Measurements from ENCODE around the gene DENND6B. TPM values are rescaled to one million over a fixed set of nuclear protein-coding genes. Genes with fewer than 3 reads are reported as not detected.

The DENND6B gene
- total RNA-seq, 1 experiment from 2014 or later, result 2.5 TPM

DNA sequence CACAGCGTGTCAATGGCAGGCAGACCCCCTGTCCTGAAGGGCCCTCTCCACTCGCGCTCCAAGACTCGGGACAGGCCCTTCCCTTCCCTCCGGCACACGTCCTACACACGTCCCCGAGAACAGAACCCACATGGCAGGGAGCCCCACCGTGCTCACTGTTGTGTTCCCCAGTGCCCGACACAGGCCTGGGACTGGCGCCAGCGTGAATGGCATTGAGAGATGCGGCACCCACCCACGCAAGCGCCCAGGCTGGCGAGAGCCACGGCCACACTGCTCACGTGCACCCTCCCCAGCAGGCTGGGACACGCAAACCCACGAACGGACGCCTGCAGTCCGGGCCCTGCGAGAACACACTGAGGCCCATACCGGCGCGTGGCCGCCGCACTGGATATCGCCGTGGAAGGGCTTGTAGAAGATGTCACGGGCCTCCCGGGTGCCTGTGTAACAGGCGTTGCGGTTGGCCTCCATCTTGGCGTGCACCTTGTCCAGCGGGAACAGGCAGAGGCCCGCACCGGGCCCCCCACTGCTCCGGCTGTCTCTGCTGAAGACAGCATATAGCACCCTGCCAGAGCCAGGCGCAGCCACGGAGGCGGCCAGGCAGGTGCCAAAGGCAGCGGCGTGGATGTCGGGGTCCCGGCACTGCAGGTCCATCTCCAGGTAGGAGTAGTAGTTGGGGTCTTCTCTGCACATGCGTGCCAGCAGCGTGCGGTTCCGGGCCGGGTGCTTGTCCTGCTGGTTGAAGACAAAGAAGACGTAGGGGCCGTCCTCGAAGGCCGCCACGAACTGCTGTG lies 37.5 kb downstream of the DENND6B start (continued):
- no peak for TF ChIP-seq MLX (CRISPR knock-in tag; IDR thresholded peaks at IDR 0.05)
- TF ChIP-seq, protein P1, sequence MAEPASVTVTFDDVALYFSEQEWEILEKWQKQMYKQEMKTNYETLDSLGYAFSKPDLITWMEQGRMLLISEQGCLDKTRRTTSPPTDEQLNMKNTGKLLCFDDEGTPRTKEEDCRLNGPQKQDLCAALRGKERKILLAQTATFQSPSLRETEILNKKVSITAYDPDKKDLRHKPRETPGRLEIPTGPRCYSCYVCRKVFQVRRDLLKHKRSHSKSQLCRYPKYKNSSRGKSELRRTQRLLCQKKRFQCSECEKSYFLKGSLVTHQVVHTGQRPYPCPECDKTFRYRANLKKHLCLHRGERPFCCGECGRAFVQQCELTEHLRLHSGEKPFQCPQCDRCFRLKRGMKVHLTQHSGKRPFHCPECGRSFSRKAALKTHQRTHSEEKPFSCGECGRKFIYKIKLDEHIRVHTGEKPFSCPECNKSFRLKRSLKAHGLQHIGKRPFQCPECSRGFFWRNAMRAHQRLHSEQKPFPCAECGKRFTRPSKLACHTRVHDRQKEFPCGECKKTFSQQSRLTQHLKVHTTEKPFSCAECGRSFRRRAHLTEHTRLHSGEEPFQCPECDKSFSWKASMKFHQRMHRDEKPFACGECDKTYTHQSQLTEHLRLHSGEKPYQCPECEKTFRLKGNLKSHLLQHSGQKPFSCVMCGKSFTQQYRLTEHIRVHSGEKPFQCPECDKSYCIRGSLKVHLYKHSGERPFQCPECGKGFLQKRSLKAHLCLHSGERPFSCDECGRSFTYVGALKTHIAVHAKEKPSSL (CRISPR knock-in tag; conservative IDR thresholded peaks at IDR 0.05), result no peak
- TF ChIP-seq, protein P2, sequence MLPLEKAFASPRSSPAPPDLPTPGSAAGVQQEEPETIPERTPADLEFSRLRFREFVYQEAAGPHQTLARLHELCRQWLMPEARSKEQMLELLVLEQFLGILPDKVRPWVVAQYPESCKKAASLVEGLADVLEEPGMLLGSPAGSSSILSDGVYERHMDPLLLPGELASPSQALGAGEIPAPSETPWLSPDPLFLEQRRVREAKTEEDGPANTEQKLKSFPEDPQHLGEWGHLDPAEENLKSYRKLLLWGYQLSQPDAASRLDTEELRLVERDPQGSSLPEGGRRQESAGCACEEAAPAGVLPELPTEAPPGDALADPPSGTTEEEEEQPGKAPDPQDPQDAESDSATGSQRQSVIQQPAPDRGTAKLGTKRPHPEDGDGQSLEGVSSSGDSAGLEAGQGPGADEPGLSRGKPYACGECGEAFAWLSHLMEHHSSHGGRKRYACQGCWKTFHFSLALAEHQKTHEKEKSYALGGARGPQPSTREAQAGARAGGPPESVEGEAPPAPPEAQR (CRISPR knock-in tag; IDR thresholded peaks at IDR 0.05), result no peak
- TF ChIP-seq ZMAT4 (CRISPR knock-in tag; IDR thresholded peaks at IDR 0.05), result no peak
- TF ChIP-seq GRHL2 (CRISPR knock-in tag; IDR thresholded peaks at IDR 0.05; ENCODE audit: insufficient replicate concordance, severe bottlenecking), result no peak
- TF ChIP-seq SP1 (CRISPR knock-in tag; conservative IDR thresholded peaks at IDR 0.05), result no peak
- TF ChIP-seq KAT7 (CRISPR knock-in tag; IDR thresholded peaks at IDR 0.05; ENCODE audit: borderline replicate concordance), result no peak
- no peak for TF ChIP-seq CREB1 (CRISPR knock-in tag; IDR thresholded peaks at IDR 0.05)
- no peak for TF ChIP-seq FOXJ3 (CRISPR knock-in tag; IDR thresholded peaks at IDR 0.05; ENCODE audit: borderline replicate concordance)
- TF ChIP-seq, protein P3, sequence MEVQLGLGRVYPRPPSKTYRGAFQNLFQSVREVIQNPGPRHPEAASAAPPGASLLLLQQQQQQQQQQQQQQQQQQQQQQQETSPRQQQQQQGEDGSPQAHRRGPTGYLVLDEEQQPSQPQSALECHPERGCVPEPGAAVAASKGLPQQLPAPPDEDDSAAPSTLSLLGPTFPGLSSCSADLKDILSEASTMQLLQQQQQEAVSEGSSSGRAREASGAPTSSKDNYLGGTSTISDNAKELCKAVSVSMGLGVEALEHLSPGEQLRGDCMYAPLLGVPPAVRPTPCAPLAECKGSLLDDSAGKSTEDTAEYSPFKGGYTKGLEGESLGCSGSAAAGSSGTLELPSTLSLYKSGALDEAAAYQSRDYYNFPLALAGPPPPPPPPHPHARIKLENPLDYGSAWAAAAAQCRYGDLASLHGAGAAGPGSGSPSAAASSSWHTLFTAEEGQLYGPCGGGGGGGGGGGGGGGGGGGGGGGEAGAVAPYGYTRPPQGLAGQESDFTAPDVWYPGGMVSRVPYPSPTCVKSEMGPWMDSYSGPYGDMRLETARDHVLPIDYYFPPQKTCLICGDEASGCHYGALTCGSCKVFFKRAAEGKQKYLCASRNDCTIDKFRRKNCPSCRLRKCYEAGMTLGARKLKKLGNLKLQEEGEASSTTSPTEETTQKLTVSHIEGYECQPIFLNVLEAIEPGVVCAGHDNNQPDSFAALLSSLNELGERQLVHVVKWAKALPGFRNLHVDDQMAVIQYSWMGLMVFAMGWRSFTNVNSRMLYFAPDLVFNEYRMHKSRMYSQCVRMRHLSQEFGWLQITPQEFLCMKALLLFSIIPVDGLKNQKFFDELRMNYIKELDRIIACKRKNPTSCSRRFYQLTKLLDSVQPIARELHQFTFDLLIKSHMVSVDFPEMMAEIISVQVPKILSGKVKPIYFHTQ (CRISPR knock-in tag; IDR thresholded peaks at IDR 0.05), result no peak

DNA sequence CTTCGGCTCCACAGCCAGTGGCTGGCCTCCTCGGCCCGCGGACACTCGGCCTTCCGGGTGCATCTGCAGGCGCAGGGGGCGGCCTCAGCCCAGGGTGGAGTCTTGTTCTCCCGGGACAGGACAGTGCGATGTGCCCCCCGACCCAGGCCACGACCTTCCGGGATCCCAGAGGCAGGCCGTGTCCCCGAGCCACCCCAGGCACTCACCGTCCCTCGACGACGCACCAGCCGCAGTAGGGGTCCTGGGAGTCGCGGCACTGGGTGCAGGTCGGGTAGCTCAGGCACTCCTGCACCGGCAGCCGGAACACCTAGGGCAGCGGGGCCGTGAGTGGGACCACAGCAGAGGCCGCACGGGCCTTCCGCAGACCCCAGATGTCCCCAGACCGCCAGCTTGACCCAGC lies 39.1 kb downstream of the DENND6B start:
- no peak for DNase-seq (ENCODE audit: low spot score)
- Mint-ChIP-seq H3K9me3 (no peaks in the 10 kb centered on the region), H3K4me3 (no peak overlapping the region), H3K27ac (no peak overlapping the region), H3K4me1 (peaks cover 4% of the 10 kb centered on the region), H3K36me3 (peaks cover 4% of the 10 kb centered on the region; the same call in 1 of the 2 replicates), H3K27me3 (ENCODE audit: low read depth) (no peaks in the 10 kb centered on the region)
- ATAC-seq, result no peak
- ChIA-PET CTCF (no interaction called here), POLR2A (no interaction called here)
- TF ChIP-seq SOX15 (CRISPR knock-in tag; IDR thresholded peaks at IDR 0.05), result no peak
- no peak for TF ChIP-seq HMGXB4 (CRISPR knock-in tag; IDR thresholded peaks at IDR 0.05)
- no peak for TF ChIP-seq ZNF263 (CRISPR knock-in tag; IDR thresholded peaks at IDR 0.05; ENCODE audit: low read depth)
- no peak for TF ChIP-seq MYBL2 (CRISPR knock-in tag; IDR thresholded peaks at IDR 0.05)
- no peak for TF ChIP-seq PREB (CRISPR knock-in tag; IDR thresholded peaks at IDR 0.05; ENCODE audit: borderline replicate concordance)
- TF ChIP-seq, protein P4, sequence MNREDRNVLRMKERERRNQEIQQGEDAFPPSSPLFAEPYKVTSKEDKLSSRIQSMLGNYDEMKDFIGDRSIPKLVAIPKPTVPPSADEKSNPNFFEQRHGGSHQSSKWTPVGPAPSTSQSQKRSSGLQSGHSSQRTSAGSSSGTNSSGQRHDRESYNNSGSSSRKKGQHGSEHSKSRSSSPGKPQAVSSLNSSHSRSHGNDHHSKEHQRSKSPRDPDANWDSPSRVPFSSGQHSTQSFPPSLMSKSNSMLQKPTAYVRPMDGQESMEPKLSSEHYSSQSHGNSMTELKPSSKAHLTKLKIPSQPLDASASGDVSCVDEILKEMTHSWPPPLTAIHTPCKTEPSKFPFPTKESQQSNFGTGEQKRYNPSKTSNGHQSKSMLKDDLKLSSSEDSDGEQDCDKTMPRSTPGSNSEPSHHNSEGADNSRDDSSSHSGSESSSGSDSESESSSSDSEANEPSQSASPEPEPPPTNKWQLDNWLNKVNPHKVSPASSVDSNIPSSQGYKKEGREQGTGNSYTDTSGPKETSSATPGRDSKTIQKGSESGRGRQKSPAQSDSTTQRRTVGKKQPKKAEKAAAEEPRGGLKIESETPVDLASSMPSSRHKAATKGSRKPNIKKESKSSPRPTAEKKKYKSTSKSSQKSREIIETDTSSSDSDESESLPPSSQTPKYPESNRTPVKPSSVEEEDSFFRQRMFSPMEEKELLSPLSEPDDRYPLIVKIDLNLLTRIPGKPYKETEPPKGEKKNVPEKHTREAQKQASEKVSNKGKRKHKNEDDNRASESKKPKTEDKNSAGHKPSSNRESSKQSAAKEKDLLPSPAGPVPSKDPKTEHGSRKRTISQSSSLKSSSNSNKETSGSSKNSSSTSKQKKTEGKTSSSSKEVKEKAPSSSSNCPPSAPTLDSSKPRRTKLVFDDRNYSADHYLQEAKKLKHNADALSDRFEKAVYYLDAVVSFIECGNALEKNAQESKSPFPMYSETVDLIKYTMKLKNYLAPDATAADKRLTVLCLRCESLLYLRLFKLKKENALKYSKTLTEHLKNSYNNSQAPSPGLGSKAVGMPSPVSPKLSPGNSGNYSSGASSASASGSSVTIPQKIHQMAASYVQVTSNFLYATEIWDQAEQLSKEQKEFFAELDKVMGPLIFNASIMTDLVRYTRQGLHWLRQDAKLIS (CRISPR knock-in tag; IDR thresholded peaks at IDR 0.05; ENCODE audit: borderline replicate concordance), result no peak
- no peak for TF ChIP-seq OVOL2 (CRISPR knock-in tag; IDR thresholded peaks at IDR 0.05; ENCODE audit: borderline replicate concordance)
- no peak for TF ChIP-seq ESRRA (CRISPR knock-in tag; IDR thresholded peaks at IDR 0.05; ENCODE audit: borderline replicate concordance)
- no peak for TF ChIP-seq ETV6 (CRISPR knock-in tag; IDR thresholded peaks at IDR 0.05)
- TF ChIP-seq MLX (CRISPR knock-in tag; IDR thresholded peaks at IDR 0.05), result no peak

All from WTC11 (cell line).